DOHH2 (cell line): Measurements from ENCODE around the gene SNX13.

Experiments used
- H3F3A ChIP-seq: fragments of 200-600 bp; sonication (generic), shearing (Covaris generic); 2 replicates; pipeline ENCODE4 v1.6.0; 2016; ENCODE audit warnings: antibody characterized with exemption, mild to moderate bottlenecking; ENCODE audit not compliant: control insufficient read depth, insufficient read depth
- H3K27ac ChIP-seq: fragments of 200-600 bp; sonication (generic); 2 replicates; pipeline ENCODE4 v1.5.1; 2014; ENCODE audit warnings: low read depth, mild to moderate bottlenecking, low read length, moderate library complexity
- H3K27me3 ChIP-seq: fragments of 200-600 bp; sonication (generic); 2 replicates; pipeline ENCODE4 v1.6.1; 2014; ENCODE audit warnings: mild to moderate bottlenecking, low read length, mixed read lengths; ENCODE audit not compliant: control insufficient read depth
- H3K36me3 ChIP-seq: fragments of 200-600 bp; sonication (generic); 2 replicates; pipeline ENCODE4 v1.6.1; 2014; ENCODE audit warnings: mild to moderate bottlenecking, low read length, moderate library complexity, mixed read lengths; ENCODE audit not compliant: control insufficient read depth
- H3K4me1 ChIP-seq: fragments of 200-600 bp; sonication (generic); 2 replicates; pipeline ENCODE4 v1.6.1; 2014; ENCODE audit warnings: mild to moderate bottlenecking, low read length, mixed read lengths; ENCODE audit not compliant: control insufficient read depth
- H3K4me2 ChIP-seq: fragments of 200-600 bp; sonication (generic); 2 replicates; pipeline ENCODE4 v1.6.0; 2014; ENCODE audit warnings: mild to moderate bottlenecking, low read length, moderate library complexity
- H3K4me3 ChIP-seq: fragments of 200-600 bp; sonication (generic); 2 replicates; pipeline ENCODE4 v1.5.1; 2014; ENCODE audit warnings: mild to moderate bottlenecking, low read length, mixed read lengths
- H3K79me2 ChIP-seq: fragments of 200-600 bp; sonication (generic); 2 replicates; pipeline ENCODE4 v1.6.1; 2014; ENCODE audit warnings: mild to moderate bottlenecking, low read length, mixed read lengths; ENCODE audit not compliant: control insufficient read depth
- H3K9me2 ChIP-seq: fragments of 200-600 bp; sonication (generic); replicated peaks from 2 replicates; pipeline ENCODE4 v1.6.1; 2014; ENCODE audit warnings: mild to moderate bottlenecking, low read length, mixed read lengths; ENCODE audit not compliant: control insufficient read depth
- H3K9me3 ChIP-seq: fragments of 200-600 bp; sonication (generic); 2 replicates; pipeline ENCODE4 v1.6.1; 2014; ENCODE audit warnings: antibody characterized with exemption, low read length, mixed read lengths; ENCODE audit not compliant: control insufficient read depth, insufficient read depth
- H4K20me1 ChIP-seq: fragments of 200-600 bp; sonication (generic); 2 replicates; pipeline ENCODE4 v1.6.0; 2014; ENCODE audit warnings: low read depth, mild to moderate bottlenecking, antibody characterized with exemption, low read length, moderate library complexity; ENCODE audit not compliant: control insufficient read depth, insufficient read depth
- EZH2phosphoT487 ChIP-seq: fragments of 200-600 bp; sonication (generic); IDR thresholded peaks from 2 replicates; pipeline ENCODE4 v1.6.1; 2017; ENCODE audit warnings: borderline replicate concordance, mild to moderate bottlenecking, antibody characterized with exemption, low read length, moderate library complexity, mixed read lengths
- TF ChIP-seq, protein P1 (sequence below): fragments of 200-600 bp; sonication (generic); IDR thresholded peaks from one replicate; pipeline ENCODE4 v1.5.1; 2014; ENCODE audit warnings: antibody characterized with exemption, mild to moderate bottlenecking, low read depth, low read length; ENCODE audit not compliant: poor library complexity, severe bottlenecking

Gene SNX13

DNA sequence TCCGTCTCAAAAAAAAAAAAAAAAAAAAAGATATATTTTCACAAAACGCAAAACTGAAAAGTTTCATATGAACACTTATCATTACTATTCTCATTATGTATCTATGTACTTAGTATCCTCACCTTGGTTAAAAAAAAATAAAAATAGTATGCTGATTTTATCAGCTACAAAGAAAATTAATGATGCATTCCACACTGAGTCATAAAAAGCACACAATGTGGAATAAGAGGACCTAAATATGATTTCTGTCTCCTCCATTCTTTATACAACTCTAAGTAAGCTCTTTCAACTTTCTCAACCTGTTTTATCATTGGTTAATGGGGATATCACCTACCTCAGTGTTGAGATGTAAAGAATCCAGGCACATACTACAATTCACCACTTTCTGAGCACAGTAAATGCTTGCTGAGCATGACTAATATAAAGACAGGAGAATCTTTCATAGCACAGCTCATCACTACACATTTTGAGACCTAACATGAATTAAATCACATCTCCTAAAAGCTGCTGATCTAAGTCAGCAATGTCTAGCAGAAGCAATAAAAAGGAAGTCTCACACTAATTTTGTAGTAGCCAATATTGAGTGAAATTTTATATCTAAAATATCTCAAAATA is 2.7 kb downstream of the SNX13 start:
- TF ChIP-seq, protein P1, sequence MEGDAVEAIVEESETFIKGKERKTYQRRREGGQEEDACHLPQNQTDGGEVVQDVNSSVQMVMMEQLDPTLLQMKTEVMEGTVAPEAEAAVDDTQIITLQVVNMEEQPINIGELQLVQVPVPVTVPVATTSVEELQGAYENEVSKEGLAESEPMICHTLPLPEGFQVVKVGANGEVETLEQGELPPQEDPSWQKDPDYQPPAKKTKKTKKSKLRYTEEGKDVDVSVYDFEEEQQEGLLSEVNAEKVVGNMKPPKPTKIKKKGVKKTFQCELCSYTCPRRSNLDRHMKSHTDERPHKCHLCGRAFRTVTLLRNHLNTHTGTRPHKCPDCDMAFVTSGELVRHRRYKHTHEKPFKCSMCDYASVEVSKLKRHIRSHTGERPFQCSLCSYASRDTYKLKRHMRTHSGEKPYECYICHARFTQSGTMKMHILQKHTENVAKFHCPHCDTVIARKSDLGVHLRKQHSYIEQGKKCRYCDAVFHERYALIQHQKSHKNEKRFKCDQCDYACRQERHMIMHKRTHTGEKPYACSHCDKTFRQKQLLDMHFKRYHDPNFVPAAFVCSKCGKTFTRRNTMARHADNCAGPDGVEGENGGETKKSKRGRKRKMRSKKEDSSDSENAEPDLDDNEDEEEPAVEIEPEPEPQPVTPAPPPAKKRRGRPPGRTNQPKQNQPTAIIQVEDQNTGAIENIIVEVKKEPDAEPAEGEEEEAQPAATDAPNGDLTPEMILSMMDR, result no peak
- no peak for TF ChIP-seq EZH2phosphoT487
- Histone ChIP-seq H3K79me2 (peaks cover 92% of the 10 kb centered on the region), H4K20me1 (no peaks in the 10 kb centered on the region), H3K4me1 (peaks cover 71% of the 10 kb centered on the region), H3K36me3 (peaks cover 19% of the 10 kb centered on the region; the same call in 1 of the 2 replicates), H3K9me2 (no peaks in the 10 kb centered on the region), H3K9me3 (no peaks in the 10 kb centered on the region), H3F3A (peaks cover 25% of the 10 kb centered on the region), H3K4me3 (peak overlapping the region; percentile 86), H3K27me3 (no peaks in the 10 kb centered on the region), H3K27ac (peak overlapping the region; percentile 71), H3K4me2 (peak overlapping the region; percentile 80)

DNA sequence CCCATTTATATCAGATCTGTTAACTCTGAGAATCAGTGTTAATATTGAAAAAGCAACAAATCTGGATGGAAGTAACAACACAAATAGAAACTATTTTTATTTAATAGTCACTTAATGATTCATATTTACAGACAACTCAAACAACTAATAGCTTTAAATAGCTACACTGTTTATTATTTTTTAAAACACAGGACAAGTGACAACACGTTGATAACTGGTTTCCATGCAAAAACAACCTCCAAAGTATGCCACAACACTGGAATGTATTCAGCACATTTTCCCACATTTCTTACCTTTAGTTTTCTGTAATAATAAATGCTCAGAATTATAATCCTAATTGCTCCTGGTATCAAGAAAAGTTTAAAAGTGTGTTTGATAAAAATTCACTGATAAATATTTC is 4.0 kb downstream of the SNX13 start:
- Histone ChIP-seq H3K27ac (peak overlapping the region; percentile 24), H4K20me1 (peaks cover 4% of the 10 kb centered on the region; the same call in 1 of the 2 replicates), H3K4me2 (peak overlapping the region; percentile 80), H3K79me2 (peaks cover 98% of the 10 kb centered on the region), H3K9me3 (no peaks in the 10 kb centered on the region), H3K4me3 (peak overlapping the region; percentile 47), H3K9me2 (no peaks in the 10 kb centered on the region), H3F3A (peaks cover 25% of the 10 kb centered on the region), H3K36me3 (peaks cover 21% of the 10 kb centered on the region; the same call in 1 of the 2 replicates), H3K4me1 (peaks cover 74% of the 10 kb centered on the region), H3K27me3 (no peaks in the 10 kb centered on the region)
- TF ChIP-seq, protein P1, result no peak
- TF ChIP-seq EZH2phosphoT487, result no peak

DNA sequence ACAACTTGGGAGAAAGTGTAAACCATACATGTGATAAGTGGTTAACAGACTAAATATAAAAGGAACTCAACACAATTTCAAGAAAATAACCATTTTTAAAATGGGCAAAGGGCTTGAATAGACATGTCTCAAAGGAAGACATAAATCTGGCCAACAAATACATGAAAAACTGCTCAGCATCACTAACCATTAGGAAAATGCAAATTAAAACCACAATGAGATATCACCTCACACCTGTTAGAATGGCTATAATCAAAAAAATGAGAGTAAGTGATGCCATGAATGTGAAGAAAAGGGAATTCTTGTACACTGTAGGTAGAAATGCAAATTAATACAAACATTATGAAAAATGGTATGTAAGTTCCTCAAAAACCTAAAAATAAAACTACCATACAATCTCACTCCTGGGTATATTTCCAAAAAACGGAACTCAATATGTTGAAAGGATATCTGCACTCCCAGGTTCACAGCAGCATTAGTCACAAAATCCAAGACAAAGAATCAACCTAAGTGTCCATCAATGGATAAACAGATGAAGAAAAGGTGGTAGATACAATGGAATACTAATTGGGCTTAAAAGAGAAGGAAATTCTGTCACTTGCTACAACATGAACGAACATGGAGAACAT is 5.6 kb downstream of the SNX13 start:
- H3K27me3 ChIP-seq, result no peaks in the 10 kb centered on the region
- H3K4me2 ChIP-seq, result peak overlapping the region; percentile 75
- H3K27ac ChIP-seq, result peak overlapping the region; percentile 71
- TF ChIP-seq, protein P1, result no peak
- TF ChIP-seq EZH2phosphoT487, result no peak
- H3K79me2 ChIP-seq, result peaks cover 100% of the 10 kb centered on the region
- peaks cover 14% of the 10 kb centered on the region; the same call in 1 of the 2 replicates for H4K20me1 ChIP-seq
- peak overlapping the region; percentile 60 for H3K4me3 ChIP-seq
- no peaks in the 10 kb centered on the region for H3K9me3 ChIP-seq
- peaks cover 84% of the 10 kb centered on the region for H3K4me1 ChIP-seq
- no peaks in the 10 kb centered on the region for H3K9me2 ChIP-seq
- H3K36me3 ChIP-seq, result peaks cover 17% of the 10 kb centered on the region; the same call in 1 of the 2 replicates
- peaks cover 25% of the 10 kb centered on the region for H3F3A ChIP-seq
